Measurements from ENCODE around the gene PXK.

DNA sequence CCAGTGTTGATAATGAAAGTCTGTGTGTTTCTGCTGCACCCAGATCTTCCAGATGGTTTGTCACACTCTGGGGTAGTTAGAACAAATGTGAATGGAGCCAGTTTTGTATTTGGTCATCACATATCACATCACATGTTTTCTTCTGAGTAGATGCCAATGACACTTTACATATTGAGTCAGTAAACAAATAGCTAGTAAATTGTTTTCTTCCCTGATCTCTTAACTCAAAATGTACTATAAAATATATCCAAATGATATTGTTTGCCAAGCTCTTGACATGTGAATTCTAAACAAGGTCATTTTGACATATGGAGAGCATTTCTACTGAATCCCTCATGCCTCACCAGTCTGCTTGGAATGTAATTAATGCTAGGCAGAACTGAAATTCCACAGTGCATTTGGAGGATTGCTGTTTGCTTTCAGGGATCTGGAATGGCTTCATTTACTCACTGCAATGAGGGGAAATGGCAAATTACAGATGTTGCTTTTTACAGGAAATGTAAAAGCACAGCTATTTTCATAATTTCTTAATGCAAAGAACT lies 55.9 kb downstream of the PXK start:
- TF ChIP-seq CTCF (optimal IDR thresholded peaks at IDR 0.05 in 1 of 3, IDR thresholded peaks at IDR 0.05 in 1 of 3, conservative IDR thresholded peaks at IDR 0.05 in 1 of 3; ENCODE audit: extremely low read depth in 1 of 3, insufficient read depth in 2 of 3, low read length in 3 of 3) (no peak), EZH2 (IDR thresholded peaks at IDR 0.05; ENCODE audit: low read length) (no peak)

Data from keratinocyte (primary cell).